ENCODE data around the gene POPDC2. TPM values are rescaled to one million over a fixed set of nuclear protein-coding genes. Genes with fewer than 3 reads are reported as not detected.
A peak's percentile ranks its signal among the peaks of the same experiment; 100 is the strongest.

POPDC2 gene
- total RNA-seq, 2 donors from 2014 or later = 0.95 to 1.6 TPM

GRCh38 chr3:119613201-119613600 is 47.2 kb downstream of the POPDC2 start:
- Mint-ChIP-seq H3K9me3 (peaks cover 4% of the 10 kb centered on the region), H3K36me3 (ENCODE audit: low read depth) (no peaks in the 10 kb centered on the region), H3K27ac (no peak overlapping the region), H3K4me3 (no peak overlapping the region), H3K4me1 (peaks cover 7% of the 10 kb centered on the region), H3K27me3 (ENCODE audit: insufficient read depth) (no peaks in the 10 kb centered on the region)
- no peak overlapping the region for H3K27ac ChIP-seq (ENCODE audit: low read depth, low read length)
- TF ChIP-seq CTCF (conservative IDR thresholded peaks at IDR 0.05) = no peak
- H3K4me3 ChIP-seq (ENCODE audit: low read length) = no peak overlapping the region
- no peaks in the 10 kb centered on the region for H3K27me3 ChIP-seq (ENCODE audit: control insufficient read depth, insufficient read depth, low read length, poor library complexity, severe bottlenecking)
- 96% methylated on average over 1 of the region's 1 CpG; no CpG with 5 or more reads in 1 of the 2 experiments for WGBS, 2 experiments (ENCODE audit: insufficient coverage in 1 of 2, insufficient read length in 1 of 2)
- no peak for DNase-seq
- no peak overlapping the region for H3K9ac ChIP-seq (ENCODE audit: extremely low read depth, low read length, poor library complexity, severe bottlenecking)
- peaks cover 4% of the 10 kb centered on the region for H3K4me1 ChIP-seq (ENCODE audit: control insufficient read depth, insufficient read depth, low read length)
- H3K9me3 ChIP-seq (ENCODE audit: control insufficient read depth, low read length) = no peaks in the 10 kb centered on the region
- no peaks in the 10 kb centered on the region for H3K36me3 ChIP-seq (ENCODE audit: control insufficient read depth, insufficient read depth, low read length)

- no peaks in the 10 kb centered on the region for H3K36me3 Mint-ChIP-seq (ENCODE audit: low read depth)
- no peaks in the 10 kb centered on the region for H3K27me3 Mint-ChIP-seq (ENCODE audit: insufficient read depth)
- peaks cover 7% of the 10 kb centered on the region for H3K4me1 Mint-ChIP-seq
- no peak overlapping the region for H3K4me3 Mint-ChIP-seq
- TF ChIP-seq CTCF (conservative IDR thresholded peaks at IDR 0.05) = no peak
- no peak overlapping the region for H3K27ac ChIP-seq (ENCODE audit: low read depth, low read length)
- H3K9me3 Mint-ChIP-seq = peaks cover 4% of the 10 kb centered on the region
- H3K9me3 ChIP-seq (ENCODE audit: control insufficient read depth, low read length) = no peaks in the 10 kb centered on the region
- no peaks in the 10 kb centered on the region for H3K27me3 ChIP-seq (ENCODE audit: control insufficient read depth, insufficient read depth, low read length, poor library complexity, severe bottlenecking)
- H3K36me3 ChIP-seq (ENCODE audit: control insufficient read depth, insufficient read depth, low read length) = no peaks in the 10 kb centered on the region
- H3K4me1 ChIP-seq (ENCODE audit: control insufficient read depth, insufficient read depth, low read length) = peaks cover 4% of the 10 kb centered on the region
- no peak overlapping the region for H3K9ac ChIP-seq (ENCODE audit: extremely low read depth, low read length, poor library complexity, severe bottlenecking)
- H3K27ac Mint-ChIP-seq = no peak overlapping the region
- 86 to 100% methylated on average over 1 of the region's 1 CpG for WGBS, 2 experiments (ENCODE audit: insufficient coverage in 1 of 2, insufficient read length in 1 of 2)
- no peak overlapping the region for H3K4me3 ChIP-seq (ENCODE audit: low read length)
- no peak for DNase-seq
Measured at GRCh38 chr3:119611664-119612063, 48.7 kb downstream of the POPDC2 start.

GRCh38 chr3:119609301-119609700 is 51.1 kb downstream of the POPDC2 start:
- peak; percentile 68 for DNase-seq
- H3K36me3 Mint-ChIP-seq (ENCODE audit: low read depth) = no peaks in the 10 kb centered on the region
- Histone ChIP-seq H3K9ac (ENCODE audit: extremely low read depth, low read length, poor library complexity, severe bottlenecking) (no peak overlapping the region), H3K27ac (ENCODE audit: low read depth, low read length) (no peak overlapping the region), H3K27me3 (ENCODE audit: control insufficient read depth, insufficient read depth, low read length, poor library complexity, severe bottlenecking) (no peaks in the 10 kb centered on the region), H3K4me3 (ENCODE audit: low read length) (no peak overlapping the region), H3K4me1 (ENCODE audit: control insufficient read depth, insufficient read depth, low read length) (peaks cover 4% of the 10 kb centered on the region), H3K36me3 (ENCODE audit: control insufficient read depth, insufficient read depth, low read length) (no peaks in the 10 kb centered on the region), H3K9me3 (ENCODE audit: control insufficient read depth, low read length) (no peaks in the 10 kb centered on the region)
- no peak for TF ChIP-seq CTCF (conservative IDR thresholded peaks at IDR 0.05)
- peak overlapping the region; percentile 2 for H3K27ac Mint-ChIP-seq
- peaks cover 7% of the 10 kb centered on the region for H3K4me1 Mint-ChIP-seq
- no peaks in the 10 kb centered on the region for H3K27me3 Mint-ChIP-seq (ENCODE audit: insufficient read depth)
- H3K9me3 Mint-ChIP-seq = peaks cover 4% of the 10 kb centered on the region
- H3K4me3 Mint-ChIP-seq = no peak overlapping the region
- WGBS, 2 experiments (ENCODE audit: insufficient coverage in 1 of 2, insufficient read length in 1 of 2) = 72 to 76% methylated on average over 3 to 5 of the region's 6 CpGs

Data from endodermal cell (in vitro differentiated cells).